ENCODE measurements around the gene PDE11A.

GRCh38 chr2:177619986-177620385 is 452.6 kb downstream of the PDE11A start:
- TF ChIP-seq CTCF (IDR thresholded peaks at IDR 0.05) (no peak), POLR2A (IDR thresholded peaks at IDR 0.05) (no peak)

Data from transverse colon (tissue), 3 donors.